ENCODE measurements around the gene PRKAG2.

DNA sequence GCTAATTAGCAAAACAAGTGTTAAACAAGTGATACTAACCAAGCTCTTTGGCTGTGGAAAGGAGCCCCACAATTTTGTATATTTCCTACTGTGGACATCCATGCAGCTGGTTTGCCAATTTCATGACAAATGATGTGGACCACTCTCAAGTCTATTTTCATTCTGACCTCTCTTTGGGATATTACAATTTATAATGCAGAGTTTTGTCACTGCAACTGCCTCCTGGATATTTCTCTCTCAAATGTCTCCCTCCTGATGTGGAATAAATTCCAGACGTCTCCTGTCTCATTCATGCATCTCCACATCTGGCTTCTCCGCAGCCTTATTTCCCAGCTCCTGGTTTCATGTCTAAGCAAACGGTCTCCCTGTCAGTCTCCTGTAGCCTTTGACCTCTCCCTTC lies 276.6 kb downstream of the PRKAG2 start:
- TF ChIP-seq CTCF (IDR thresholded peaks at IDR 0.05) = no peak
- TF ChIP-seq POLR2A (IDR thresholded peaks at IDR 0.05) = no peak
